Skeletal muscle tissue (tissue), 1 donor: ENCODE measurements around the gene FDX1. TPM values are rescaled to one million over a fixed set of nuclear protein-coding genes. Genes with fewer than 3 reads are reported as not detected.

ENCODE experiments used
- total RNA-seq: library from RNA; depleted of rRNA; stranded (reverse); fragments of >200 nt; gene quantifications from one replicate; pipeline ENCODE4 v1.2.3, GENCODE V29; 2014

FDX1 gene
- total RNA-seq, 1 donor from 2014 or later = 7.3 TPM

Other genes starting within 250 kb of the FDX1 start
- gene RDX, start 133.3 kb upstream of the FDX1 start, total RNA-seq = 56.4 TPM